Activated CD4-positive, alpha-beta T cell treated with anti-CD3 and anti-CD28 coated beads for 24 hours (primary cell): ENCODE data around the gene SARDH.
"Not testable (repeated sequence)": the region's sequence is repeated elsewhere in the genome, so short reads cannot be mapped to it uniquely, and the experiment has no call there.

Experiments used
- DNase-seq, 2 donors: peaks; one replicate each; pipeline ENCODE4 v3.0.0-alpha.2; 2020; ENCODE audit warnings: low read depth in 2 of 2

SARDH gene

GRCh38 chr9:133775951-133776905 lies 38.1 kb upstream of the SARDH start:
- DNase-seq = no peak

GRCh38 chr9:133775291-133775690 lies 37.1 kb upstream of the SARDH start:
- DNase-seq = no peak

- DNase-seq = no peak
Observed at GRCh38 chr9:133774799-133775198, 36.6 kb upstream of the SARDH start.

- DNase-seq = no peak
Observed at GRCh38 chr9:133773889-133774655, 35.9 kb upstream of the SARDH start.

GRCh38 chr9:133772581-133772980 lies 34.4 kb upstream of the SARDH start:
- DNase-seq = no peak

GRCh38 chr9:133771486-133772482 lies 33.6 kb upstream of the SARDH start:
- no peak for DNase-seq

GRCh38 chr9:133770076-133770777 lies 32.1 kb upstream of the SARDH start:
- DNase-seq = no peak

- DNase-seq = no peak
Observed at GRCh38 chr9:133769511-133770075, 31.4 kb upstream of the SARDH start.

- DNase-seq = no peak
Observed at GRCh38 chr9:133768859-133769510, 30.8 kb upstream of the SARDH start.

GRCh38 chr9:133768371-133768858 lies 30.3 kb upstream of the SARDH start:
- no peak for DNase-seq

GRCh38 chr9:133767625-133768024 lies 29.5 kb upstream of the SARDH start:
- DNase-seq = no peak

GRCh38 chr9:133767008-133767407 lies 28.9 kb upstream of the SARDH start:
- DNase-seq = no peak

GRCh38 chr9:133766234-133766633 lies 28.1 kb upstream of the SARDH start:
- not testable (repeated sequence) for DNase-seq

- DNase-seq = no peak
Observed at GRCh38 chr9:133763272-133764183, 25.4 kb upstream of the SARDH start.

- DNase-seq = no peak
Observed at GRCh38 chr9:133762488-133763271, 24.5 kb upstream of the SARDH start.

- DNase-seq = no peak
Observed at GRCh38 chr9:133761641-133762248, 23.6 kb upstream of the SARDH start.

GRCh38 chr9:133760713-133761290 lies 22.6 kb upstream of the SARDH start:
- no peak for DNase-seq
